Measurements from ENCODE around the gene AP5S1. TPM values are rescaled to one million over a fixed set of nuclear protein-coding genes. Genes with fewer than 3 reads are reported as not detected.

Gene AP5S1
- total and polyA plus RNA-seq, 2 of the 4 experiments (the other 2 are of a cell fraction) = 10.1 to 11.7 TPM

GRCh38 chr20:3818155-3819151, 1.9 kb upstream of the AP5S1 start:
- intact Hi-C loops (cut with micrococcal nuclease) = no loop called here
- POLR2A ChIA-PET (ENCODE audit: unreplicated experiment) = interaction anchor here (1.6 kb wide), 1 partner anchor 31 kb away, joined by 5 read pairs; the partner anchor contains the start of gene CENPB
- no peak for TF ChIP-seq CHD1 (IDR thresholded peaks at IDR 0.05; ENCODE audit: low read depth, low read length)
- TF ChIP-seq CEBPB (IDR thresholded peaks at IDR 0.05; ENCODE audit: low read depth, low read length) = no peak
- no peak for TF ChIP-seq MXI1 (IDR thresholded peaks at IDR 0.05; ENCODE audit: borderline replicate concordance, low read depth, low read length)
- TF ChIP-seq FOS (IDR thresholded peaks at IDR 0.05; ENCODE audit: low read depth, low read length) = no peak; the same call in 1 of the 2 replicates
- TF ChIP-seq RCOR1 (IDR thresholded peaks at IDR 0.05; ENCODE audit: insufficient replicate concordance, low read length) = peak; percentile 14
- TF ChIP-seq USF2 (IDR thresholded peaks at IDR 0.05; ENCODE audit: low read depth, low read length) = peak; percentile 4; the same call in 1 of the 2 replicates
- TF ChIP-seq BHLHE40 (IDR thresholded peaks at IDR 0.05; ENCODE audit: low read depth, low read length) = peak; percentile 24; the same call in 1 of the 2 replicates
- no peak for TF ChIP-seq POLR2A (IDR thresholded peaks at IDR 0.05; ENCODE audit: low read depth, low read length)
- peak; percentile 75 for TF ChIP-seq CTCF (conservative IDR thresholded peaks at IDR 0.05; ENCODE audit: low read depth, low read length)
- peak; percentile 61 for TF ChIP-seq RAD21 (IDR thresholded peaks at IDR 0.05; ENCODE audit: low read length)
- TF ChIP-seq NFE2L2 (IDR thresholded peaks at IDR 0.05; ENCODE audit: low read depth, low read length) = no peak
- TF ChIP-seq MAFK (IDR thresholded peaks at IDR 0.05; ENCODE audit: low read depth, low read length) = no peak
- TF ChIP-seq MAZ (IDR thresholded peaks at IDR 0.05; ENCODE audit: borderline replicate concordance, low read depth, low read length) = peak; percentile 38; the same call in 1 of the 2 replicates

More at GRCh38 chr20:3818155-3819151, 1.9 kb upstream of the AP5S1 start:
- WGBS, 2 experiments (ENCODE audit: extremely low coverage in 2 of 2, insufficient read length in 1 of 2) = 76% methylated on average over 3 of the region's 8 CpGs; no CpG with 5 or more reads in 1 of the 2 experiments
- no peak overlapping the region for H3K4me3 ChIP-seq (ENCODE audit: insufficient read depth, low read depth, low read length)
- H3K4me1 ChIP-seq (ENCODE audit: control insufficient read depth, insufficient read depth, low read length) = peaks cover 8% of the 10 kb centered on the region; the same call in 1 of the 2 replicates
- H4K5ac ChIP-seq (ENCODE audit: low read depth, low read length) = 0 out of 2 replicates have a peak overlapping the region, but pooled peaks have one; percentile 11
- peak overlapping the region; percentile 20; the same call in 1 of the 2 replicates for H3K27ac ChIP-seq (ENCODE audit: insufficient read depth, low read length)
- no peak overlapping the region for H3K56ac ChIP-seq (ENCODE audit: extremely low read depth, insufficient read depth, low read length)
- in situ Hi-C loops (cut with MboI; ENCODE audit: low sequenced_read_pairs) = no loop called here
- H3K9me3 ChIP-seq (ENCODE audit: control insufficient read depth, insufficient read depth, low read length) = no peaks in the 10 kb centered on the region
- DNase-seq (peak; percentile 87), ATAC-seq (ENCODE audit: low read depth) (peak; percentile 64)
- peak overlapping the region; percentile 57 for H4K91ac ChIP-seq (ENCODE audit: insufficient read depth, low read depth, low read length)
- H3K36me3 ChIP-seq (ENCODE audit: control insufficient read depth, insufficient read depth, low read length) = peaks cover 10% of the 10 kb centered on the region
- no peak overlapping the region for H3K23ac ChIP-seq (ENCODE audit: low read depth, low read length)
- peak overlapping the region; percentile 69 for H2AFZ ChIP-seq (replicated peaks; ENCODE audit: low read length, poor library complexity)
- H2BK120ac ChIP-seq (ENCODE audit: low read depth, low read length) = peak overlapping the region; percentile 71
- CTCF ChIA-PET = interaction anchor here (0.5 to 1.2 kb wide), 8 partner anchors 13 to 67 kb away, joined by 3 to 11 read pairs (median 3); partner anchors contain the start of genes CDC25B, CENPB and SPEF1
- peak overlapping the region; percentile 63 for H3K4ac ChIP-seq (ENCODE audit: low read depth, low read length)
- 0 out of 2 replicates have a peak overlapping the region, but pooled peaks have one; percentile 20 for H3K9ac ChIP-seq (ENCODE audit: low read depth, low read length)
- no peaks in the 10 kb centered on the region for H3K27me3 ChIP-seq (ENCODE audit: control insufficient read depth, insufficient read depth, low read length)
- peaks cover 14 to 37% of the 10 kb centered on the region in 2 experiments; a peak in 3 of 4 replicates for H3K79me1 ChIP-seq (ENCODE audit: low read depth in 1 of 2, low read length in 2 of 2)
- H2AK5ac ChIP-seq (ENCODE audit: low read depth, low read length) = peak overlapping the region; percentile 74
- H2AK9ac ChIP-seq (replicated peaks; ENCODE audit: low read depth, low read length, poor library complexity) = peak overlapping the region; percentile 93
- H2BK20ac ChIP-seq (ENCODE audit: low read depth, low read length) = peak overlapping the region; percentile 75; the same call in 1 of the 2 replicates
- H4K8ac ChIP-seq (ENCODE audit: low read depth in 2 of 2, low read length in 2 of 2) = peak overlapping the region in 1 of 2 experiments; percentile 69; a peak in 3 of 4 replicates
- H3K14ac ChIP-seq (replicated peaks; ENCODE audit: low read depth, low read length) = peak overlapping the region; percentile 33; the same call in 1 of the 2 replicates
- H2BK15ac ChIP-seq (ENCODE audit: low read depth, low read length) = peak overlapping the region; percentile 32; the same call in 1 of the 3 replicates
- H4K20me1 ChIP-seq (ENCODE audit: insufficient read depth, low read length) = no peaks in the 10 kb centered on the region
- no TSS peak for BruUV-seq (replicated peaks)
- H3K18ac ChIP-seq (ENCODE audit: low read depth, low read length) = no peak overlapping the region
- H2BK5ac ChIP-seq (ENCODE audit: low read depth, low read length, poor library complexity, severe bottlenecking) = peak overlapping the region; percentile 57
- dilution Hi-C loops (cut with HindIII; ENCODE audit: low sequenced_read_pairs, unreplicated experiment) = no loop called here
- H3K4me2 ChIP-seq (ENCODE audit: low read depth, low read length) = no peak overlapping the region
- H3K9me1 ChIP-seq (ENCODE audit: insufficient read depth, low read length) = 0 out of 2 replicates have a peak, but pooled peaks cover 12% of the 10 kb centered on the region

Measured in IMR-90 (cell line).